ENCODE measurements around the gene TFF3. TPM values are rescaled to one million over a fixed set of nuclear protein-coding genes. Genes with fewer than 3 reads are reported as not detected.

Gene TFF3
- polyA plus RNA-seq, 3 donors, result 0.07 TPM; not detected in 2

DNA sequence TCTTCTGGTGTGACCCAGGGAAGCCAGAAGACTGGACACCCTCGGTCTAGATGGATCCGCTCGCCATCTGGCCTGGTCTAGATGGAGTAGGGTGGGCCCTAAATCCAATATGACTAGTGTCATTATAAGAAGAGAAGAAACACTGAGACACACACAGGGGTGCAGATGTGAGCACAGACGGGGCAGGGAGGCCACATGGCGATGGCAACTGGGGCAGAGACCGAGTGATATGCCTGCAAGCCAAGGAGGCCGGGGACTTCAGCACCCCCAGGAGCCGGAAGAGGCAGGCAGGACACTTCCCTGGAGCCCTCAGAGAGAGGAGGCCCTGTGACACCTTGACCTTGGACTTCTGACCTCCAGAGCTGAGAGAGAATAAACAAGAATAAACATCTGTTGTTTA lies 5.6 kb upstream of the TFF3 start:
- TF ChIP-seq, protein P1, sequence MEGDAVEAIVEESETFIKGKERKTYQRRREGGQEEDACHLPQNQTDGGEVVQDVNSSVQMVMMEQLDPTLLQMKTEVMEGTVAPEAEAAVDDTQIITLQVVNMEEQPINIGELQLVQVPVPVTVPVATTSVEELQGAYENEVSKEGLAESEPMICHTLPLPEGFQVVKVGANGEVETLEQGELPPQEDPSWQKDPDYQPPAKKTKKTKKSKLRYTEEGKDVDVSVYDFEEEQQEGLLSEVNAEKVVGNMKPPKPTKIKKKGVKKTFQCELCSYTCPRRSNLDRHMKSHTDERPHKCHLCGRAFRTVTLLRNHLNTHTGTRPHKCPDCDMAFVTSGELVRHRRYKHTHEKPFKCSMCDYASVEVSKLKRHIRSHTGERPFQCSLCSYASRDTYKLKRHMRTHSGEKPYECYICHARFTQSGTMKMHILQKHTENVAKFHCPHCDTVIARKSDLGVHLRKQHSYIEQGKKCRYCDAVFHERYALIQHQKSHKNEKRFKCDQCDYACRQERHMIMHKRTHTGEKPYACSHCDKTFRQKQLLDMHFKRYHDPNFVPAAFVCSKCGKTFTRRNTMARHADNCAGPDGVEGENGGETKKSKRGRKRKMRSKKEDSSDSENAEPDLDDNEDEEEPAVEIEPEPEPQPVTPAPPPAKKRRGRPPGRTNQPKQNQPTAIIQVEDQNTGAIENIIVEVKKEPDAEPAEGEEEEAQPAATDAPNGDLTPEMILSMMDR (IDR thresholded peaks at IDR 0.05), result no peak
- no peaks in the 10 kb centered on the region for H3K79me2 ChIP-seq (ENCODE audit: insufficient read depth, low read length)
- H3K27ac Mint-ChIP-seq, result peak overlapping the region in 1 of 7 donors; percentile 21
- WGBS (ENCODE audit: insufficient coverage), result 100% methylated on average over 5 of the region's 8 CpGs
- H3K27me3 ChIP-seq (ENCODE audit: control insufficient read depth in 2 of 2, insufficient read depth in 2 of 2, low read length in 2 of 2), result no peaks in the 10 kb centered on the region
- H3K4me1 ChIP-seq (ENCODE audit: control insufficient read depth in 1 of 2, insufficient read depth in 2 of 2, low read length in 2 of 2), result peaks cover 16 to 22% of the 10 kb centered on the region in 2 donors
- no peak overlapping the region for H3K4me3 ChIP-seq (replicated peaks in 1 of 3; ENCODE audit: low read depth in 2 of 3, low read length in 3 of 3)
- peaks cover 0 to 5% (median 0%) of the 10 kb centered on the region in 7 donors for H3K9me3 Mint-ChIP-seq
- H4K20me1 ChIP-seq (ENCODE audit: insufficient read depth, low read length), result no peaks in the 10 kb centered on the region
- no peaks in the 10 kb centered on the region for H3K36me3 Mint-ChIP-seq
- no peak overlapping the region for H3K4me3 Mint-ChIP-seq
- intact Hi-C loops (cut with micrococcal nuclease), result no loop called here
- H3K4me2 ChIP-seq (replicated peaks; ENCODE audit: extremely low read depth, low read length, poor library complexity, severe bottlenecking), result no peak overlapping the region
- H3K9me3 ChIP-seq (replicated peaks in 1 of 2; ENCODE audit: control insufficient read depth in 1 of 2, insufficient read depth in 1 of 2, low read length in 2 of 2), result no peaks in the 10 kb centered on the region
- DNase-seq, result no peak
- H3K4me1 Mint-ChIP-seq, result peaks cover 21% of the 10 kb centered on the region
- H2AFZ ChIP-seq (ENCODE audit: insufficient read depth, low read depth, low read length, poor library complexity, severe bottlenecking), result no peak overlapping the region
- no peaks in the 10 kb centered on the region for H3K36me3 ChIP-seq (replicated peaks in 1 of 2; ENCODE audit: control insufficient read depth in 1 of 2, insufficient read depth in 2 of 2, low read length in 2 of 2)
- peaks cover 0 to 7% (median 7%) of the 10 kb centered on the region in 3 donors for H3K27me3 Mint-ChIP-seq (ENCODE audit: low read depth in 3 of 3)
- no peak overlapping the region for H3K27ac ChIP-seq (ENCODE audit: low read depth in 1 of 2, low read length in 2 of 2)
- H3K9ac ChIP-seq (ENCODE audit: insufficient read depth, low read length, poor library complexity, severe bottlenecking), result no peak overlapping the region

DNA sequence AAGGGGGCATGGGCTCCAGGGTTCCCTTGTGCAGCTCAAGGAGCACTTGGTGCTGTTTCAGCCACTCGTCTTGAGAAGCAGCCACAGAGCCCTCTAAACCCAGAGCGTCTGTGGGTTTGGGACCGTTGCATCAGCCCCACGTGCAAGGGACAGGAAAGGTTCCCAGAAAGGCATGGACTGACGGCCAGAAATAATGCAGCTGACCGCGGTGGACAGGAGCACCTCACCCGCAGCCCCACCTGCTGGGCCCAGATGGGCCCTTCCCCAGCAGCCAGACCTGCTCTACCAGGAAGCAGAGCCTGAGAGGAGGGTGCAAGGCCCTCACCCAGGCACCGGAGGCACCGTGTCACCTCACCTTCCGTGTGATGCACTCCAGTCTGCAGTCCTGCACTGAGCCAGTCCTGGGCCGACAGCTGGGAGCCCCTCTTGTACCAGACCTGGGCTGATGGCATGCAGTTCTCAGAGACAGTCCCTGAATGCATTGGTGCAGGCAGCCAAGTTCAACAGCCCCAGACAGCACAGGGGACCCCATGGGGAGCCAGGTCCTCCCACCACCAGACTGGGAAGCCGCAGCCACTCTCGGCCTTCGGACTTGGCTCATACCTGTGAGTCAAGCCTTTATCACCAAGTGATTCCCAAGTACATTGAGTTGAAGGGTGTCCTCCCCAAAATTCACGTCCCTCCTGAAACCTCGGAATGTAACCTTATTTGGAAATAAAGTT lies 4.8 kb upstream of the TFF3 start:
- peak overlapping the region in 2 of 7 donors; percentile 28 to 77 for H3K27ac Mint-ChIP-seq
- no peaks in the 10 kb centered on the region for H3K79me2 ChIP-seq (ENCODE audit: insufficient read depth, low read length)

More for the DNA sequence above, 4.8 kb upstream of the TFF3 start:
- no peak overlapping the region for H3K9ac ChIP-seq (ENCODE audit: insufficient read depth, low read length, poor library complexity, severe bottlenecking)
- H4K20me1 ChIP-seq (ENCODE audit: insufficient read depth, low read length), result no peaks in the 10 kb centered on the region
- TF ChIP-seq, protein P1 (IDR thresholded peaks at IDR 0.05), result no peak
- peaks cover 0 to 1% (median 0%) of the 10 kb centered on the region in 7 donors for H3K9me3 Mint-ChIP-seq
- no peaks in the 10 kb centered on the region for H3K36me3 Mint-ChIP-seq
- H3K4me2 ChIP-seq (replicated peaks; ENCODE audit: extremely low read depth, low read length, poor library complexity, severe bottlenecking), result peak overlapping the region; percentile 62
- peak in 1 of 3 donors; percentile 7 for DNase-seq
- WGBS (ENCODE audit: insufficient coverage), result 39% methylated on average over 16 of the region's 17 CpGs
- peak overlapping the region in 1 of 3 experiments; percentile 44 for H3K4me3 ChIP-seq (replicated peaks in 1 of 3; ENCODE audit: low read depth in 2 of 3, low read length in 3 of 3)
- intact Hi-C loops (cut with micrococcal nuclease), result no loop called here
- no peak overlapping the region for H3K27ac ChIP-seq (ENCODE audit: low read depth in 1 of 2, low read length in 2 of 2)
- no peaks in the 10 kb centered on the region for H3K27me3 ChIP-seq (ENCODE audit: control insufficient read depth in 2 of 2, insufficient read depth in 2 of 2, low read length in 2 of 2)
- peak overlapping the region; percentile 48 for H2AFZ ChIP-seq (ENCODE audit: insufficient read depth, low read depth, low read length, poor library complexity, severe bottlenecking)
- peaks cover 21% of the 10 kb centered on the region for H3K4me1 Mint-ChIP-seq
- peak overlapping the region in 1 of 2 donors; percentile 82 for H3K4me3 Mint-ChIP-seq
- H3K4me1 ChIP-seq (ENCODE audit: control insufficient read depth in 1 of 2, insufficient read depth in 2 of 2, low read length in 2 of 2), result peaks cover 16 to 22% of the 10 kb centered on the region in 2 donors
- peaks cover 0 to 7% (median 7%) of the 10 kb centered on the region in 3 donors for H3K27me3 Mint-ChIP-seq (ENCODE audit: low read depth in 3 of 3)
- no peaks in the 10 kb centered on the region for H3K9me3 ChIP-seq (replicated peaks in 1 of 2; ENCODE audit: control insufficient read depth in 1 of 2, insufficient read depth in 1 of 2, low read length in 2 of 2)
- H3K36me3 ChIP-seq (replicated peaks in 1 of 2; ENCODE audit: control insufficient read depth in 1 of 2, insufficient read depth in 2 of 2, low read length in 2 of 2), result no peaks in the 10 kb centered on the region
